SK-N-DZ (cell line): ENCODE data around the gene RGS4.

Experiments
- DNase-seq: peaks from one replicate; pipeline ENCODE4 v3.0.0-alpha.2; 2015; ENCODE audit warnings: low spot score

The RGS4 gene

GRCh38 chr1:163102590-163102989 is 33.4 kb downstream of the RGS4 start:
- no peak for DNase-seq

- DNase-seq, result no peak
These were observed 35.4 kb downstream of the RGS4 start for GRCh38 chr1:163104385-163105099.

GRCh38 chr1:163106364-163106987 is 37.3 kb downstream of the RGS4 start:
- DNase-seq, result no peak

DNA sequence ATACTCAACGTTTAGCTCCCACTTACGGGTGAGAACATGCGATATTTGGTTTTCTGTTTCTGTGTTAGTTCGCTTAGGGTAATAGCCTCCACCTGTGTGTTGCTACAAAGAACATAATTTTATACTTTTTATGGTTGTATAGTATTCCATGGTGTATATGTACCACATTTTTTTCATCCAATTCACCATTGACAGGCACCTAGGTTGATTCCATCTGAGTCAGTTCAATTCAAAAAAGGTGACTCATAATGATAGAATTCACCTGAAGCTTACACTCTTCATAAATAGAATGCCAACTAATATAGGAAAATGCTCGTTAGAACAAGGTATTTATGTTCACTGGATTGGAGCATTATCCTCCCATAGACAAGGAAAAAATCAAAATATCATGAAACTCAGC is 38.5 kb downstream of the RGS4 start:
- no peak for DNase-seq

GRCh38 chr1:163115887-163116286 is 46.7 kb downstream of the RGS4 start:
- DNase-seq, result peak; percentile 92

DNA sequence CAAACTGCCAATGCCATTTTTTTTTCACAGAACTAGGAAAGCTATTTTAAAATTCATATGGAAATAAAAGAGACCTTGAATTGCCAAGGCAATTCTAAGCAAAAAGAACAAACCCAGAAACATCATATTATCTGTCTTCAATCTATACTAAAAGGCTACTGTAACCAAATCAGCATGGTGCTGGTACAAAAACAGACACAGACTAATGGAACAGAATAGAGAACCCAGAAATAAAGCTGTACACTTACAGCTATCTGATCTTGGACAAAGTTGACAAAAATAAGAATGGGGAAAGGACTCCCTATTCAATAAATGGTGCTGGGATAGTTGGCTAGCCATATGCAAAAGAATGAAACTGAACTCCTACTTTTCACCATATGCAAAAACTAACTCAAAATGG is 50.5 kb downstream of the RGS4 start:
- peak; percentile 79 for DNase-seq

DNA sequence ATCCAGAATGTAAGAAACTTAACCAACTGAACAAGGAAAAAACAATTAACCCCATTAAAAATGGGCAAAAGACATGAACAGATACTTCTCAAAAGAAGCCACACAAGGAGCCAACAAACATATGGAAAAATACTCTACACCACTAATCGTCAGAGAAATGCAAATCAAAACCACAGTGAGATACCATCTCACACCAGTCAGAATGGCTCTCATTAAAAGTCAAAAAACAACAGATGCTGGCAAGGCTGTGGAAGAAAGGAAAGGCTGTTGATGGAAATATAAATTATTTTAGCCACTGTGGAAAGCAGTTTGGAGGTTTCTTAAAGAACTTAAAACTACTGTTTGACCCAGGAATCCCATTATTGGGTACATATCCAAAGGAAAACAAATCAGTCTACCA is 51.2 kb downstream of the RGS4 start:
- peak; percentile 10 for DNase-seq

- DNase-seq, result no peak
These were observed 55.7 kb downstream of the RGS4 start for GRCh38 chr1:163124812-163125211.
